HG03354 (cell line): ENCODE results near the gene PCDHB7.
"Not testable (repeated sequence)": the region's sequence is repeated elsewhere in the genome, so short reads cannot be mapped to it uniquely, and the experiment has no call there.

ENCODE experiments used
- ATAC-seq: cut with Tn5 transposase; IDR thresholded peaks from one replicate; pipeline ENCODE4 v1.9.1; 2021; ENCODE audit warnings: mild to moderate bottlenecking; ENCODE audit not compliant: unreplicated experiment, poor library complexity, severe bottlenecking

Gene PCDHB7

GRCh38 chr5:141215504-141215903 lies 43.1 kb downstream of the PCDHB7 start:
- not testable (repeated sequence) for ATAC-seq

- ATAC-seq, result not testable (repeated sequence)
Observed at GRCh38 chr5:141216035-141216434, 43.6 kb downstream of the PCDHB7 start.

DNA sequence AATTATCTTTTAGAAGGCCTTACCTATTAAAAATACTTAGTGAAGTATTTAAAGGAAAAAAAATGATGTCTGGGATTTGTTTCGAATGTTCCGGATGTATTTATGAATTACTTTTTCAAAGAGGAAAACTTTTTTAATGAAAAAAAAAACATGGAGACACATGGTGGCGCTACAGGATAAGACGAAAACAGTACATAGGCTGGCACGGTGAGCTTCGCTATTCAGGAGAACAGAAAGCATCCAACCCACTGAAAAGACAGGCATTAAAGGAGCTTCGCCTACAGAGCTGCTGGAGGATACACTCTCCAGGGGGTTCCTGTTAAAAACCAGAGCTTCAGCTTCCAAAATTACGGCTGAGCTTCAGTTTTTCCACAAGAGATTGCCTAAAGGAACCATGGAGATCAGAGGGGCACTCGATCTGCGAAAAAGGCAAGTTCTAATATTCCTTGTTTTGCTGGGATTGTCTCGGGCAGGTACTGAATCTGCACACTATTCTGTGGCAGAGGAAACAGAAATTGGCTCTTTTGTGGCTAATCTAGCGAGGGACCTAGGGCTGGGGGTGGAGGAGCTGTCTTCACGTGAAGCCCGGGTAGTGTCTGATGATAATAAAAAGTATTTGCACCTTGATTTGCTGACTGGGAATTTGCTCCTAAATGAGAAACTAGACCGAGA lies 50.8 kb downstream of the PCDHB7 start, which contains the start of gene PCDHB14:
TSS of gene PCDHB14 (plus strand) at position 232 of the 672 bp plus-strand sequence. CDS start at position 395, 163 bp downstream.
- ATAC-seq, result no peak

DNA sequence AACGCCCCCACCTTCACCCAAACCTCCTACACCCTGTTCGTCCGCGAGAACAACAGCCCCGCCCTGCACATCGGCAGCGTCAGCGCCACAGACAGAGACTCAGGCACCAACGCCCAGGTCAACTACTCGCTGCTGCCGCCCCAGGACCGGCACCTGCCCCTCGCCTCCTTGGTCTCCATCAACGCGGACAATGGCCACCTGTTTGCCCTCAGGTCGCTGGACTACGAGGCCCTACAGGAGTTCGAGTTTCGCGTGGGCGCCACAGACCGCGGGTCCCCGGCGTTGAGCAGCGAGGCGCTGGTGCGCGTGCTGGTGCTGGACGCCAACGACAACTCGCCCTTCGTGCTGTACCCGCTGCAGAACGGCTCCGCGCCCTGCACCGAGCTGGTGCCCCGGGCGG lies 52.4 kb downstream of the PCDHB7 start:
- ATAC-seq, result not testable (repeated sequence)

- ATAC-seq, result not testable (repeated sequence)
Observed at GRCh38 chr5:141225421-141225820, 53.0 kb downstream of the PCDHB7 start.
